ENCODE measurements around the gene ZNF611.
"Not testable (repeated sequence)": the region's sequence is repeated elsewhere in the genome, so short reads cannot be mapped to it uniquely, and the experiment has no call there.

The ZNF611 gene

DNA sequence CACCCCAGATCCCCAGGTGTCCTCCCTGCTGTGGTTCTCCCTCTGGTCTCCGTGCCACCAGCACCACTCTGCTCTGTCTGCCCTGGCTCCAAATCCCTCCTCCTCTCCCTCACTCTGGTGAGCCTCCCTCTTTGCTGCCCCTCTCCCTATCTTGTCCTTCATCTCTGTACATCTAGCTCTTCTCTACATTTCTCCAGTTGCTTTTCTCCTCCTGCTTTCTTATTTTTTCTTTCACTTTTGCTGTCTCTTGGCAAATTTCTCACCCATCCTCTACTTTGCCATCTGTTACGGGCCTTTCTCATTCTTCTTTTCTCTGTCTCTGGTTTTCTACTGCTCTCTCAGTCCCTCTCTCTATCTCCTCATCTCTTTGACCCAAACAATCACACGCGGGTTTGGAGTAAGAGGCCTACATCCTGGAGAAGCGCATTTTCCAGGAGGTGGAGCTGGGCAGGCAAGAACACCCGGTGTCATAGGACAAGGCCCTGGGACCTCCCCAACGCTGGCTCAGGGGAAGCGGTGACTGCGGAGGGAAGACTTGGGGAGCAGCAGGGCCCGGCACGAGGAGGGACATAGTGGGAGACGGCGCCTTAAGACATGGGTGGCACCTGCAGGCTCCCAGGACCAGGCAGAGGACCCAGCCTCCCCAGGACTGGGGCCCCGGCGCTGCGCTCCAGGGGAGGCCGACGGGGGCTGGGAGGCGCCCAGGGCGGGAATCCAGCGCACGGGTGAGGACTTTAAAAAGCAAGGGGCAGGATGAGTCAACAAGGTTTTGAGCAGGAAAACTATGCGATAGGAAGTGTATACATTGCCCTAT is 9.9 kb downstream of the ZNF611 start:
- DNase-seq (ENCODE audit: low read depth): no peak
- TF ChIP-seq, protein P1, sequence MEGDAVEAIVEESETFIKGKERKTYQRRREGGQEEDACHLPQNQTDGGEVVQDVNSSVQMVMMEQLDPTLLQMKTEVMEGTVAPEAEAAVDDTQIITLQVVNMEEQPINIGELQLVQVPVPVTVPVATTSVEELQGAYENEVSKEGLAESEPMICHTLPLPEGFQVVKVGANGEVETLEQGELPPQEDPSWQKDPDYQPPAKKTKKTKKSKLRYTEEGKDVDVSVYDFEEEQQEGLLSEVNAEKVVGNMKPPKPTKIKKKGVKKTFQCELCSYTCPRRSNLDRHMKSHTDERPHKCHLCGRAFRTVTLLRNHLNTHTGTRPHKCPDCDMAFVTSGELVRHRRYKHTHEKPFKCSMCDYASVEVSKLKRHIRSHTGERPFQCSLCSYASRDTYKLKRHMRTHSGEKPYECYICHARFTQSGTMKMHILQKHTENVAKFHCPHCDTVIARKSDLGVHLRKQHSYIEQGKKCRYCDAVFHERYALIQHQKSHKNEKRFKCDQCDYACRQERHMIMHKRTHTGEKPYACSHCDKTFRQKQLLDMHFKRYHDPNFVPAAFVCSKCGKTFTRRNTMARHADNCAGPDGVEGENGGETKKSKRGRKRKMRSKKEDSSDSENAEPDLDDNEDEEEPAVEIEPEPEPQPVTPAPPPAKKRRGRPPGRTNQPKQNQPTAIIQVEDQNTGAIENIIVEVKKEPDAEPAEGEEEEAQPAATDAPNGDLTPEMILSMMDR (IDR thresholded peaks at IDR 0.05; ENCODE audit: low read depth, low read length, missing control alignments): no peak
- H3K4me3 ChIP-seq (ENCODE audit: low read depth, low read length): no peak overlapping the region

DNA sequence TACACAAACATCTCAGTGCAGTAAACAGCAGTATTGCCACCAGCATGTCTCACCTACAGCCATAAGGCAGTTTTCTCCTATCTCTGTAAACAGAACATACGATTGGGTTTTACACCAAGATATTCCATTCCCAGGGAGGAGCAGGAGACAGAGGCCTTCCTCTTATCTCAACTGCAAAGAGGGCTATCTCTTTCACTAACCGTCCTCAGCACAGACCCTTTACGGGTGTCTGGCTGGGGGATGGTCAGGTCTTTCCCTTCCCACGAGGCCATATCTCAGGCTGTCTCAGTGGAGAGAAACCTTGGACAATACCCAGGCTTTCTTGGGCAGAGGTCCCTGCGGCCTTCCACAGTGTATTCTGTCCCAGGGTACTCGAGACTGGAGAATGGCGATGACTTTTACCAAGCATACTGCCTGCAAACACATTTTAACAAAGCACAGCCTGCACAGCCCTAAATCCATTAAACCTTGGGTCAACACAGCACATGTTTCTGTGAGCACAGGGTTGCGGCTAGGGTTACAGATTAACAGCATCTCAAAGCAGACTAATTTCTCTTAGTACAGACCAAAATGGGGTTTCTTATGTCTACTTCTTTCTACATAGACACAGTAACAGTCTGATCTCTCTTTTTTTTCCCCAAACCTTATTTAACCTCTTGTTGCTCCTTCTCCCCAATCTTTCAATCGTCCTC is 10.8 kb downstream of the ZNF611 start:
- DNase-seq (ENCODE audit: low read depth); H3K4me3 ChIP-seq (ENCODE audit: low read depth, low read length): not testable (repeated sequence)

DNA sequence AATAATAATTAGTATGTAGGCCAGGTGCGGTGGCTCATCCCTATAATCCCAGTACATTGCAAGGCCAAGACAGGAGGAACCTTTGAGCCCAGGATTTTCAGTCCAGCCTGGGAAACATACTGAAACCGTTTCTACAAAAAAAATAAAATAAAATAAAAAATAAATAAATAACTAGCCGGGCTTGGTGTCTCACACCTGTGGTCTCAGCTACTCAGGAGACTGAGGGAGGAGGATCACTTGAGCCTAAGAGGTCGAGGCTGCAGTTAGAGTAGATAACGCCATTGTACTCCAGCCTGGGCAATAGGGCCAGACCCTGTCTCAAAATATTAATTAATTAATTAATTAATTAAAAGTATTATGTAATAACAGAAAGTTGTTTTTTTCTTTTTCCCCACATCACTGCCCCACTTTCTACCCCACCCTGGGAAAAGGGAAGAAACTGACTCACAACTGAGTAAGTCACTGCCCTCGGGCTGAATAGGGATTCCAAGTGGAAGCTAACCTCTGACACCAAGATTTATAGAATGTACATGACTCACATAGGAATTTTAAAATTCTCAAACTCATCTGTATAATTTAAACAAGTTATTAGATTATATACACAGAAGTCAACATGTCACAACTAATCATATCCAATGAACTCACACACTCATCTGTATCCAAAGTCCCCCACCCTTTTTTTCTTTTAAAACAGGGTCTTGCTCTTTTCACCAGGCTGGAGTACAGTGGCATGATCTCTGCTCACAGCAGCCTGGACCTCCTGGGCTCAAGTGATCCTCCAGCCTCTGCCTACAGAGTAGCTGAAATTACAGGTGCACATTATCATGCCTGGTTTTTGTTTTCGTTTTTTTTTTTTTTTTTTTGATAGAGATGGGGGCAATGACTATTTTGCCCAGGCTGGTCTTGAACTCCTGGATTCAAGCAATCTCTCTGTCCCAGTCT is 12.5 kb downstream of the ZNF611 start:
- DNase-seq (ENCODE audit: low read depth): no peak
- H3K4me3 ChIP-seq (ENCODE audit: low read depth, low read length): no peak overlapping the region
- TF ChIP-seq, protein P1 (IDR thresholded peaks at IDR 0.05; ENCODE audit: low read depth, low read length, missing control alignments): no peak

DNA sequence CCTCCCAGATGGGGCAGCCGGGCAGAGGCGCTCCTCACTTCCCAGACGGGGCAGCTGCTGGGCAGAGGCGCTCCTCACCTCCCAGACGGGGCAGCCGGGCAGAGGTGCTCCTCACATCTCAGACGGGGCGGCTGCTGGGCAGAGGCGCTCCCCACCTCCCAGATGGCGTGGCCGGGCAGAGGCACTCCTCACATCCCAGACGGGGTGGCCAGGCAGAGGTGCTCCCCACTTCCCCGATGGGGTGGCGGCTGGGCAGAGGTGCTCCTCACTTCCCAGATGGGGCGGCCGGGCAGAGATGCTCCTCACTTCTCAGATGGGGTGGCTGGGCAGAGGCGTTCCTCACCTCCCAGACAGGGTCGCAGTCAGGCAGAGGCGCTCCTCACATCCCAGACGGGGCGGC is 14.3 kb downstream of the ZNF611 start:
- not testable (repeated sequence) for DNase-seq (ENCODE audit: low read depth); H3K4me3 ChIP-seq (ENCODE audit: low read depth, low read length)

DNA sequence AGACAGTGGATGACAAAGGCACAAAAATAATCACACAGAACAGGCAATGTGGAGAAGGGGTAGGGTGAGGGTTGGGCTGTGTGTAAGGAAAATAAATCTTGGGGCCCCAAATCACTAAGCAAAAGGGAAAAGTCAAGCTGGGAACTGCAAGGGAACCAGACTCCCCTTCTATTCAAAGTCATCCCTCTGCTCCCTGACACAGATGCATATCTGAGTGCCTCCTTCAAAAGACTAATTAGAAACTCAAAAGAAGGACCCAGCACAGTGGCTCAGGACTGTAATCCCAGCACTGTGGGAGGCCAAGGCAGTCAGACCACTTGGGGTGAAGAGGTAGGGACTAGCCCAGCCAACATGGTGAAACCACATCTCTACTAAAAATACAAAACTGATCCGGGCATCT is 18.3 kb downstream of the ZNF611 start:
- no peak overlapping the region for H3K4me3 ChIP-seq (ENCODE audit: low read depth, low read length)
- DNase-seq (ENCODE audit: low read depth): no peak
- TF ChIP-seq, protein P1 (IDR thresholded peaks at IDR 0.05; ENCODE audit: low read depth, low read length, missing control alignments): no peak

DNA sequence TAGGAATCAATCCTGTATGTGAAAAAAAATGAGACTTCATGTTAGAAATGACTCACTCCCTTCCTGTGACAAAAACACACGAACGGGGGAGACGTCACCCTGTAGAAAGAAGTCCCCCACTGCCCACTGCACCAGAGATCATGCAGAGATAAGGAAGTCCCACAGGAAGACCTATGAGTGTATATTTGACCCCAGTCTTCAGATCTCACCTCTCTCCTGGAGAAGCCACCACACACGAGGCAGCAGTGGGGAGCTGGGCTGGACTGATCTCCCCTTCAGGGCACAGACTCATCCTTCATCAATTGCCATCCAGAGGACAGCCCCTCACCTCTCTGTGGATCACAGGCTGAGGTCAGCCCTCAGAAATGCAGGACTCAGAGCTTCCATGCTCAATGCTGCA is 18.9 kb downstream of the ZNF611 start:
- not testable (repeated sequence) for DNase-seq (ENCODE audit: low read depth); H3K4me3 ChIP-seq (ENCODE audit: low read depth, low read length)

DNA sequence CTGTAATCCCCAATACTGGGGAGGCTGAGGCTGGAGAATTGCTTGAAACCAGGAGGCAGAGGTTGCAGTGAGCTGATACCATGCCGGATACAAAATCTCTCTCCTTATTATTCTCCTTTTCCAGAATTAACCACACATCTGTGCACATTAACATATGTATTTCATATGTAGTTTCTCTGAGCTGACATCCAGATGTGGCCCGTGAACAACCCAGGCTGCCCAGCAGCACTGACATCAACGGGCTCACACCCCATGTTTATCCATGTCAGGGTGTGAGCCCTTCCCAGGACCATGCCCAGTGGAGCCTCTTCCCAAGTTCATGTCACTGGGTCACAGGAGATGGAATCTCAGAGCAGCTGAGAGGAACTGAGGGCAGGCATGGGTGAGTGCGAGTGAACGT is 19.5 kb downstream of the ZNF611 start:
- H3K4me3 ChIP-seq (ENCODE audit: low read depth, low read length); DNase-seq (ENCODE audit: low read depth): not testable (repeated sequence)

DNA sequence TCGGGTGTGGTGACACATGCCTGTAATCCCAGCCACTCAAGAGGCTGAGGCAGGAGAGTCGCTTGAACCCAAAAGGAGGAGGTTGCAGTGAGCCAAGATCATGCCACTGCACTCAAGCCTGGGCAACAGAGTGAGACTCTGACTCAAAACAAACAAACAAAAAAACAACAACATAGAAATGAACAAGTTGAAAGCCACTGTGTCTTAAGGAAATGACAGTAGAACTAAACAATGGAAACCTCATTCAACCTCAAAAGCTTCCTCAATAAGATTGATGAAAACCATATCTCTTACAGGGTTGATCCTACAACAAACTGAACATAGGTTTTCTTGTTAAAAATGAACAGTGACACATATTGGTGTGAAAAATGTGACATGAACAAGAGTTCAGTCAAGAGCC is 21.8 kb downstream of the ZNF611 start:
- not testable (repeated sequence) for DNase-seq (ENCODE audit: low read depth); H3K4me3 ChIP-seq (ENCODE audit: low read depth, low read length)

DNA sequence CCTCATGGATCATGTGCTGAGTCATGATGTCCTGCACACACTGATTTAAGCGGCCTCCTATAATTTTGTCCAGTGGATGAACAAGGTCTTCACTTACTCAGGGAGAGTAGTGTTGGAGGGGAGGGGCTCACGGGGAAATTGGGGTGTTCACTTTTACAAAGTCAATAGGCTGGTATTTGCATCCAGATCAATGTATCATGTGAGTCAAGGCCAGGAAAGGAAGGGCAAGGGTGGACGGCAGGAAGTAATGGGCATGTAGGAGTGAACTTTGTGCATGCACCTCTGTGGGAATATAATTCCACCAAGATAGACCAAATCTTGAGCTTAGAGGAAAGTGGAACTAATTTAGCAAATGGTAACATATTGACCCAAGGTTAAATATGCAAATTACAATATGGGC is 23.2 kb downstream of the ZNF611 start:
- DNase-seq (ENCODE audit: low read depth); H3K4me3 ChIP-seq (ENCODE audit: low read depth, low read length): not testable (repeated sequence)

DNA sequence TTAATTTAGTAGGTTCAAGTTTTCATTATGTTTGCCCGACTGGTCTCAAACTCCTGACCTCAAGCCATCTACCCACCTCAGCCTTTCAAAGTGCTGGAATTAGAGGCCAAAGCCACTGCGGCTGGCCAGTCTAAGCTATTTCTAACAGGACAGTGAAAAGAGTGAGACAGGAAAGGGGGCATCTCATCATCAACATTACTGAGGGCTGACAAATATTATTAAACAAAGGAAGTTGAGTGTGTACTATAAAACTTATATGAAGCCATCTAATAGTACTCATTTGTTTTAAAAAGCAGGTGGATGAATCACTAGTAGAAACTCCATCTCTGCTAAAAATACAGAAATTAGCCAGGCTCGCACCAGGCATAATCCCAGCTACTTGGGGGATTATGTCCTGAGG is 24.3 kb downstream of the ZNF611 start:
- no peak overlapping the region for H3K4me3 ChIP-seq (ENCODE audit: low read depth, low read length)
- TF ChIP-seq, protein P1 (IDR thresholded peaks at IDR 0.05; ENCODE audit: low read depth, low read length, missing control alignments): no peak
- DNase-seq (ENCODE audit: low read depth): no peak

DNA sequence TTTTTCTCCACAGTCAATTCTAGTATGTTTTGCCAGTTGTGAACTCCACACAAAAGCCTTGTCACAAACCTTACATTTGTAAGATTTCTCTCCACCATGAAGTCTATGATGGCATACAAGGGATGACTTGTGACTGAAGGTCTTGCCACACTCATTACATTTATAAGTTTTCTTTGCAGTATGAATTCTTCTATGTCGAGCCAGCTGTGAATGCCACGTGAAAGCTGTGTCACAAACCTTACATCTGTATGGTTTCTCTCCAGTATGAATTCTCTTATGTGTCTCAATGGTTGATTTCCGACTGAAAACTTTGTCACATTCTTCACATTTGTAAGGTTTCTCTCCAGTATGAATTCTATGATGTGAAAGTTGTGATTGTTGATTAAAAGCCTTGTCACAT is 29.2 kb downstream of the ZNF611 start:
- not testable (repeated sequence) for H3K4me3 ChIP-seq (ENCODE audit: low read depth, low read length); DNase-seq (ENCODE audit: low read depth)

All from GM12864 (cell line).